Measurements from ENCODE around the gene COMT. TPM values are rescaled to one million over a fixed set of nuclear protein-coding genes. Genes with fewer than 3 reads are reported as not detected.

The COMT gene
- 10 to 100 TPM; 26.6 to 27.8 TPM for total RNA-seq
- polyA plus RNA-seq (2013, experiment 1 of 2): 84.5 TPM
- polyA plus RNA-seq (2013, experiment 2 of 2): 77.3 TPM
- long read RNA-seq, experiment 1, partial matches to known transcripts: 3 of 8 reads
- long read RNA-seq, experiment 1, other reads (novel, unspliced or antisense): 2 of 8 reads
- long read RNA-seq, experiment 2, transcript COMT-202 (6 exons, 2,437 nt): major isoform, 19 of 28 reads
- long read RNA-seq, experiment 2, partial matches to known transcripts: 4 of 28 reads
- long read RNA-seq, experiment 2, other reads (novel, unspliced or antisense): 2 of 28 reads
- long read RNA-seq, experiment 3, transcript COMT-202 (6 exons, 2,437 nt): major isoform, 56 of 73 reads
- long read RNA-seq, experiment 3, transcript COMT-209 (4 exons, 1,035 nt): minor isoform, 9 of 73 reads
- long read RNA-seq, experiment 3, partial matches to known transcripts: 1 of 73 reads
- long read RNA-seq, experiment 3, other reads (novel, unspliced or antisense): 6 of 73 reads
- long read RNA-seq, experiment 4, transcript COMT-202 (6 exons, 2,437 nt): major isoform, 61 of 65 reads
- long read RNA-seq, experiment 4, partial matches to known transcripts: 0 of 65 reads
- long read RNA-seq, experiment 4, other reads (novel, unspliced or antisense): 2 of 65 reads

GRCh38 chr22:19941365-19942082, at the start of gene COMT, which contains the start of gene TXNRD2:
Gene COMT, plus strand, starts transcription at chr22:19941772. Its CDS starts 20,755 bp downstream, at chr22:19962527.
Gene TXNRD2, minus strand, starts transcription at chr22:19941818. Its CDS starts 15 bp downstream, at chr22:19941803.
- WGBS, 2 experiments (ENCODE audit: insufficient coverage in 1 of 2, insufficient read length in 1 of 2): 42 to 50% methylated on average over 6 to 63 of the region's 63 CpGs
- Histone ChIP-seq H3K9ac (ENCODE audit: extremely low read depth, low read length, poor library complexity, severe bottlenecking) (peak within 1 kb of the TSS; percentile 64), H3K4me1 (ENCODE audit: control insufficient read depth, insufficient read depth, low read length) (peaks cover 6% of the 10 kb centered on the region), H3K27me3 (ENCODE audit: control insufficient read depth, insufficient read depth, low read length, poor library complexity, severe bottlenecking) (no peaks in the 10 kb centered on the region), H3K9me3 (ENCODE audit: control insufficient read depth, low read length) (peaks cover 22% of the 10 kb centered on the region), H3K27ac (ENCODE audit: low read depth, low read length) (peak within 1 kb of the TSS; percentile 86), H3K36me3 (ENCODE audit: control insufficient read depth, insufficient read depth, low read length) (no peaks in the 10 kb centered on the region), H3K4me3 (ENCODE audit: low read length) (peak within 1 kb of the TSS; percentile 85)
- DNase-seq: no peak
- Mint-ChIP-seq H3K4me3 (peak within 1 kb of the TSS; percentile 77), H3K4me1 (peaks cover 17% of the 10 kb centered on the region), H3K36me3 (ENCODE audit: low read depth) (peaks cover 10% of the 10 kb centered on the region), H3K27me3 (ENCODE audit: insufficient read depth) (no peaks in the 10 kb centered on the region), H3K9me3 (peaks cover 26% of the 10 kb centered on the region), H3K27ac (peak within 1 kb of the TSS; percentile 93)
- TF ChIP-seq, protein P1, sequence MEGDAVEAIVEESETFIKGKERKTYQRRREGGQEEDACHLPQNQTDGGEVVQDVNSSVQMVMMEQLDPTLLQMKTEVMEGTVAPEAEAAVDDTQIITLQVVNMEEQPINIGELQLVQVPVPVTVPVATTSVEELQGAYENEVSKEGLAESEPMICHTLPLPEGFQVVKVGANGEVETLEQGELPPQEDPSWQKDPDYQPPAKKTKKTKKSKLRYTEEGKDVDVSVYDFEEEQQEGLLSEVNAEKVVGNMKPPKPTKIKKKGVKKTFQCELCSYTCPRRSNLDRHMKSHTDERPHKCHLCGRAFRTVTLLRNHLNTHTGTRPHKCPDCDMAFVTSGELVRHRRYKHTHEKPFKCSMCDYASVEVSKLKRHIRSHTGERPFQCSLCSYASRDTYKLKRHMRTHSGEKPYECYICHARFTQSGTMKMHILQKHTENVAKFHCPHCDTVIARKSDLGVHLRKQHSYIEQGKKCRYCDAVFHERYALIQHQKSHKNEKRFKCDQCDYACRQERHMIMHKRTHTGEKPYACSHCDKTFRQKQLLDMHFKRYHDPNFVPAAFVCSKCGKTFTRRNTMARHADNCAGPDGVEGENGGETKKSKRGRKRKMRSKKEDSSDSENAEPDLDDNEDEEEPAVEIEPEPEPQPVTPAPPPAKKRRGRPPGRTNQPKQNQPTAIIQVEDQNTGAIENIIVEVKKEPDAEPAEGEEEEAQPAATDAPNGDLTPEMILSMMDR (conservative IDR thresholded peaks at IDR 0.05): no peak

- Mint-ChIP-seq H3K36me3 (ENCODE audit: low read depth) (no peaks in the 10 kb centered on the region), H3K9me3 (no peaks in the 10 kb centered on the region), H3K27ac (no peak overlapping the region), H3K27me3 (ENCODE audit: insufficient read depth) (peaks cover 39% of the 10 kb centered on the region), H3K4me1 (peaks cover 16% of the 10 kb centered on the region), H3K4me3 (no peak overlapping the region)
- H3K4me1 ChIP-seq (ENCODE audit: control insufficient read depth, insufficient read depth, low read length): peaks cover 19% of the 10 kb centered on the region
- no peak for DNase-seq
- TF ChIP-seq, protein P1 (conservative IDR thresholded peaks at IDR 0.05): no peak
- H3K27me3 ChIP-seq (ENCODE audit: control insufficient read depth, insufficient read depth, low read length, poor library complexity, severe bottlenecking): peaks cover 38% of the 10 kb centered on the region
- H3K27ac ChIP-seq (ENCODE audit: low read depth, low read length): peak overlapping the region; percentile 76
- no peak overlapping the region for H3K4me3 ChIP-seq (ENCODE audit: low read length)
- H3K9me3 ChIP-seq (ENCODE audit: control insufficient read depth, low read length): no peaks in the 10 kb centered on the region
- H3K36me3 ChIP-seq (ENCODE audit: control insufficient read depth, insufficient read depth, low read length): no peaks in the 10 kb centered on the region
- no peak overlapping the region for H3K9ac ChIP-seq (ENCODE audit: extremely low read depth, low read length, poor library complexity, severe bottlenecking)
- WGBS, 2 experiments (ENCODE audit: insufficient coverage in 1 of 2, insufficient read length in 1 of 2): 66 to 81% methylated on average over 15 to 24 of the region's 24 CpGs
These were observed 49.2 kb upstream of the COMT start for GRCh38 chr22:19892257-19892879.

DNA sequence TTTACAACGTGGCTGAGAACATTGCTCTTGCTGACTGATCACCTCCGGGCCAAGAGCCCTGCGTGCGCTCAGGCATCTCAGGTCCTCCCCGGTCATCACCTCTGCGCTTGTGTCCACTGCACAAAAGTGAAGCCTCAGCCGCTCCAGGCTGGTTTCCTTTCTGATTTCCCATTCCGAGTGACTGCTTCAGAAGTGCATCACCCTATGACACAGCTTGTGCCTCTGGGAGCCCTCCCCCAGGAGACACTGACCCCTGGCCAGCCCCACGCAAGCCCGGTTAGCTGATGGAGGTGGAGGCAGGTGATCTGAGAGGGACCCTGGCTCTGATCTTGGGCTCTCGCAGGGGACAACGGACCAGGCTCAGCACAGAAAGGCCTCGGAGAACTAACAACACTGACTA, 48.6 kb upstream of the COMT start:
- TF ChIP-seq, protein P1 (conservative IDR thresholded peaks at IDR 0.05): no peak
- no peaks in the 10 kb centered on the region for H3K9me3 ChIP-seq (ENCODE audit: control insufficient read depth, low read length)
- H3K9ac ChIP-seq (ENCODE audit: extremely low read depth, low read length, poor library complexity, severe bottlenecking): no peak overlapping the region
- H3K4me3 Mint-ChIP-seq: no peak overlapping the region
- H3K4me3 ChIP-seq (ENCODE audit: low read length): no peak overlapping the region
- no peaks in the 10 kb centered on the region for H3K9me3 Mint-ChIP-seq
- H3K4me1 ChIP-seq (ENCODE audit: control insufficient read depth, insufficient read depth, low read length): peaks cover 19% of the 10 kb centered on the region
- H3K27ac Mint-ChIP-seq: no peak overlapping the region
- no peaks in the 10 kb centered on the region for H3K36me3 Mint-ChIP-seq (ENCODE audit: low read depth)
- no peak overlapping the region for H3K27ac ChIP-seq (ENCODE audit: low read depth, low read length)
- H3K27me3 ChIP-seq (ENCODE audit: control insufficient read depth, insufficient read depth, low read length, poor library complexity, severe bottlenecking): peaks cover 38% of the 10 kb centered on the region
- WGBS, 2 experiments (ENCODE audit: insufficient coverage in 1 of 2, insufficient read length in 1 of 2): 91 to 92% methylated on average over 5 to 13 of the region's 13 CpGs
- peaks cover 16% of the 10 kb centered on the region for H3K4me1 Mint-ChIP-seq
- no peaks in the 10 kb centered on the region for H3K36me3 ChIP-seq (ENCODE audit: control insufficient read depth, insufficient read depth, low read length)
- H3K27me3 Mint-ChIP-seq (ENCODE audit: insufficient read depth): peaks cover 39% of the 10 kb centered on the region
- no peak for DNase-seq

Measured in endodermal cell (in vitro differentiated cells).